Activated T-cell treated with anti-CD3 and anti-CD28 coated beads for 4 hours (primary cell): ENCODE data around the gene NCOA5.

ENCODE experiments used
- DNase-seq: peaks from one replicate; pipeline ENCODE4 v3.0.0-alpha.2; 2020

NCOA5 gene

GRCh38 chr20:46034039-46034438 lies 55.7 kb downstream of the NCOA5 start:
- DNase-seq, result no peak

DNA sequence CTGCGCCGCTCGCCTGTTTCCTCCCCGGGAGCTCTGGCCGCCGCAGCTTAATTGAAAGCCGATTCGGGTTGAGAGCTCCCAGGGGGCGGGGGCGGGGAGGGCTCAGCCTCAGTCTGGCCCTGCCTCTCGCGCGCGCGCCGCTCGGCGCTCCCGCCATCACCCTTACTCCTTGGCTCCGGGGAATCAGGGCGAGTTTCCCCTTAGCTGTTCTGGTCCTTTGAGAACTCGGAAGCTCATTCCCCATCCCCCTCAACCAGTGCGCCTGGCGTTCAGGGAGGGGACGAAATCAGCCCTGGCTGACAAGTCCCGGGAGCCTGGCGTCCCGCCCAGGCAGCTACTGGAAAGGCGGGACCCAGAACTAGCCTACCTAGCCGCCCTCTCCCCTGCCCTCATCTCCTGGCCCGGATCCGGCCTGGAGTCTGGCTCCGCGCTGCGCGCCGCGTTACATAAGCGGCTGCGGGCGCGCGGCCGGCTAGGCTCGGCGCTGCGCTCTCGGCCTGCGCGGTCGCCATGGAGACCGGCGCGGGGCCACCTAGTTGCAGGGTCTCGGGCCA lies 58.0 kb downstream of the NCOA5 start:
- DNase-seq, result no peak

DNA sequence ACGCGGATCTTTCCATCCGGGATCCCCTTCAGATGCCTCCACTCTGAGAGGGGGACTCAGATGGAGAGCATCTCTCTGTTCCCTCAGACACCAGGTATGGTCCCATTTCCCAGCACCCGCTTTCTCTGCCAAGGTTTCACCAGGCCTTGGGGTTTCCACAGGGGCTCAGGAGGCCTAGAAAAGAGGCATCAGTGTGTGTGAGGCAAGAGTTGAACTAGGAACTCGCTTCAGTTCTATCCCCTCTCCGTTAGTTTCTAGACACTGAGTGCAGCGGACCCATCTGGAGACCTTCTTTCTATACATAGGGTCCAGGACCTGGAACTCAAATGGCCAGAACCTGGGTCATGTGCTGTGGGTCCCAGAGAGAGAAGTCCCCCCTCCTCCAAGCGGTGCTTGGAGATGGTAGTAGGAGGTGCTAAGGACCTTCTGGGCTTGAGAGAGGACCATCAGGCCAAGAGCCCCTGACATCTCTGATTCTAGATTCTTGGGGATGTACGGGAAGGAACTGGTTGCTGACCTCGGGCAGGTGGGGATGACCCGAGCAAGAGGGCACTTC lies 58.7 kb downstream of the NCOA5 start:
- no peak for DNase-seq

DNA sequence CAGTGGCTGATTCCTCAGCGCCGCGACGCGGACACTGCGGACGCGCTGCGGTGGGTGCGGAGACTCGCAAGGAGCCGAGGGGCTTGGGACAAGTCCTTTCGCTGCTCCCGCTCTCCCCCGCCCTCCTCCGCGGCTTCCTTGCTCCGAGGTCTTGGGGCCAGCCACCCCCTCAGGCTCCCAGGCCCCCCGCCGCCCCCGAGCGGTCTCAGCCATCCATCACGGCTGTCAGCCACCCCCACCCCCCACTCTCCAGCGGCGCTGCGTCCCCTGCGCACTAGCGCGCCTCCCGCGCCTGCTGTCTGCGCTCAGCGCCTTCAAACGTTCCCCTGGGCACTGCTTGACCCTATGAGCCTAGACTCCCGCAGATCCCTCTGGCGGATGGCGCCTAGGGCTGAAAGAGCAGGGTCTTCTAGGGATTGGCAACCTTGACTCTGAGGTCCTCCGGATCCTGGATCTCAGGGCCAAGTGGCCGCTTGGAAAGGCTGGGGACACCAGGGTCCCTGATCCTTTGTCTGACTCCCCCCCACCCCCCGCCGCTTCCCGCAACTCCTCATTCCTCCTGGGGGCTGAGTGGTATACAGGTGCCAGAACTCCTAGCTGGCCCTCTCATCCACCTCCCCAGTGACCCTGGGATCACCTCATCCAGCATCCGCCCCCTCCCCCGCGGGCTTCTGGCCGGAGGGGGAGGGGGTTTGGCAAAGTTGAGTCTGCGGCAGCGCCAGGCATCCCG lies 59.3 kb downstream of the NCOA5 start:
- DNase-seq, result no peak

GRCh38 chr20:46028772-46029371 lies 60.9 kb downstream of the NCOA5 start, which contains the start of gene SLC12A5:
SLC12A5 (plus strand) TSS chr20:46029215; CDS start chr20:46029345, 130 bp downstream.
- no peak for DNase-seq

GRCh38 chr20:46028110-46028509 lies 61.7 kb downstream of the NCOA5 start:
- no peak for DNase-seq

- DNase-seq, result no peak
Observed at GRCh38 chr20:46027245-46027853, 62.4 kb downstream of the NCOA5 start.

GRCh38 chr20:46025376-46025783 lies 64.4 kb downstream of the NCOA5 start:
- no peak for DNase-seq

- DNase-seq, result no peak
Observed at GRCh38 chr20:46023999-46024398, 65.8 kb downstream of the NCOA5 start.

GRCh38 chr20:46023148-46023484 lies 66.6 kb downstream of the NCOA5 start:
- DNase-seq, result no peak

- DNase-seq, result peak; percentile 69
Observed at GRCh38 chr20:46022411-46023147, 67.2 kb downstream of the NCOA5 start.

- DNase-seq, result peak; percentile 24
Observed at GRCh38 chr20:46021361-46022359, 68.1 kb downstream of the NCOA5 start.

GRCh38 chr20:46020555-46020954 lies 69.2 kb downstream of the NCOA5 start:
- DNase-seq, result no peak

GRCh38 chr20:46018611-46019010 lies 71.2 kb downstream of the NCOA5 start:
- no peak for DNase-seq

DNA sequence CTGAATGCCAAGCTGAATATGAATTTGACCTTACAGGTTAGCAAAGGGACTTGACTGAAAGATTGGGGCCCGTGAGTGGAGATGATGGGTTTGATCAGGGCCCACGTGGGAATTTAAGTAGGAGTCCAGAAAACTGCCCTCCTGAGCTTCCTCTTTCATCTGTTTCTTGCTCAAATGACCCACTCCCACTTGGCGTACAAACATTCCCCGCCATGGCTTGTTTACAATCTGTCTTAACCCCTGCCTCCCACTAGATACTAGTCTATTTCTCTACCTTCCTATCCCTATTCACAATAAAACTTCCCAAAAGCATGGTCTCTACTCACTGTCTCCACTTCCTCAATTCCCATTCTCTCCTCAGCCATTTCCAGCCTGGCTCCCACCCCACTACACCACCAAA lies 71.7 kb downstream of the NCOA5 start:
- no peak for DNase-seq

DNA sequence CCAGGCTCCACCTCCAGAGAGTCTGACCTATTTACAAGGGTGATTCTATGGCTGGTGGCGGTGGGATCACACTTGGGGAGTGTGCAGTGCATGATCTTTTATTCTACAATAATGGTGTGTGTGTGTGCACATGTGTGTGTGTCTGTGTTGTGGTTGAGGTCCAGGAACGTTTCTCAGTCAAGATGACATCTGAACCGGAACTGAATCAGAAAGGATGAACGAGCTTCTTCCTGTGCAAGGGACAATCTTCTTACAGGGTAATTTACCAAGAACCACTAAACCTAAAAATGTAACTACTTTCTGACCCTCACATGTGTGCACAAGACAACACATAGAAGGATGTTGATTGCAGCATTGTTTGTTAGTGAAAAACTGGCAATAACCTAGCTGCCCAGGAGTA lies 72.5 kb downstream of the NCOA5 start:
- no peak for DNase-seq

- no peak for DNase-seq
Observed at GRCh38 chr20:46014517-46015396, 75.0 kb downstream of the NCOA5 start.

GRCh38 chr20:46013829-46014516 lies 75.8 kb downstream of the NCOA5 start:
- DNase-seq, result peak; percentile 54

GRCh38 chr20:46013322-46013828 lies 76.4 kb downstream of the NCOA5 start:
- no peak for DNase-seq

DNA sequence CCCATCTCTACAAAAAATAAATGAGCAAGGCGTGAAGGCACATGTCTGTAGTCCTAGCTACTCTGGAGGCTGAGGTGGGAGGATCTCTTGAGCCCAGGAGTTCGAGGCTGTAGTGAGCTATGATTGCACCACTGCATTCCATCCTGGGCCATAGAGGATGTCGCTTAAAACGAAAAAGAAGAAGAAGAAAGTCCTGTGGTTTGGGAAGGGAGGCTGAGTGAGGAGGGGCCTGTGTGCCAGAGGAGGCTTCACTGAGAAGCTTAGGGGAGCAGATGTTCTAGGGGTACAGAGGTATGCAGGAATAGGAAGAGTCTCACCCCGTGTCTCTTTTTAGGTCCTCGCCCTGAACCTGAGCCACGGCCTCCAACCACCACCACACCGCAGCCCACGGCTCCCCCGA lies 76.8 kb downstream of the NCOA5 start:
- no peak for DNase-seq
